SK-N-SH (cell line): Measurements from ENCODE around the gene PLB1. TPM values are rescaled to one million over a fixed set of nuclear protein-coding genes. Genes with fewer than 3 reads are reported as not detected.

ENCODE experiments used
- CTCF ChIA-PET: fragments of 300-600, 350-600 bp; formaldehyde crosslinking; extraction: SDS; loops from one replicate; lab custom pipeline; 2021; lab: Yijun Ruan, JAX
- POLR2A ChIA-PET: fragments of 350-600 bp; sonication (Branson Sonifier 250); formaldehyde crosslinking; extraction: SDS; loops from one replicate; lab custom pipeline; 2020; ENCODE audit warnings: antibody characterized with exemption, inconsistent platforms; lab: Yijun Ruan, JAX
- DNase-seq: peaks from one replicate; pipeline ENCODE4 v3.0.0; 2012
- H2AFZ ChIP-seq: fragments of 200-600 bp; sonication (generic); 2 replicates; pipeline ENCODE4 v1.8.1; 2016; ENCODE audit warnings: antibody characterized with exemption, mild to moderate bottlenecking, low read depth
- H3F3A ChIP-seq: fragments of 200-600 bp; sonication (generic); replicated peaks from 2 replicates; pipeline ENCODE3; 2016; ENCODE audit warnings: antibody characterized with exemption, mild to moderate bottlenecking; ENCODE audit not compliant: insufficient read depth
- H3K27ac ChIP-seq, 2 experiments: fragments of 200-500 bp in 1 of 2; fragments of 200-600 bp in 1 of 2; sonication (Bioruptor generic) in 1 of 2; sonication (generic), shearing (Covaris generic) in 1 of 2; 2 replicates each; pipeline versions ENCODE4 v1.5.1 to v1.6.1; 2014 to 2016; ENCODE audit warnings: low read depth in 2 of 2, inconsistent platforms in 1 of 2, low read length in 1 of 2, mild to moderate bottlenecking in 1 of 2, mixed read lengths in 1 of 2
- H3K27me3 ChIP-seq: fragments of 200-600 bp; sonication (generic), shearing (Covaris generic); 2 replicates; pipeline ENCODE4 v1.6.1; 2016; ENCODE audit warnings: mixed run types; ENCODE audit not compliant: insufficient read depth
- H3K36me3 ChIP-seq, 2 experiments: fragments of 200-500 bp in 1 of 2; fragments of 200-600 bp in 1 of 2; sonication (Bioruptor generic) in 1 of 2; sonication (generic) in 1 of 2; replicated peaks in 1 of 2; 2 replicates each; pipeline versions ENCODE3 to v1.5.1; 2014 to 2016; ENCODE audit warnings: low read length in 1 of 2, mild to moderate bottlenecking in 1 of 2; ENCODE audit not compliant: insufficient read depth in 2 of 2, control insufficient read depth in 1 of 2
- H3K4me1 ChIP-seq, 2 experiments: fragments of 200-500 bp in 1 of 2; fragments of 200-600 bp in 1 of 2; sonication (Bioruptor generic) in 1 of 2; sonication (generic), shearing (Covaris generic) in 1 of 2; 2 replicates each; pipeline versions ENCODE4 v1.5.1 to v1.6.1; 2014 to 2016; ENCODE audit warnings: low read depth in 1 of 2, low read length in 1 of 2, mixed run types in 1 of 2; ENCODE audit not compliant: insufficient read depth in 2 of 2, control insufficient read depth in 1 of 2
- H3K4me2 ChIP-seq: fragments of 200-600 bp; sonication (generic), shearing (Covaris generic); 2 replicates; pipeline ENCODE4 v1.6.1; 2017; ENCODE audit warnings: mixed run types
- H3K4me3 ChIP-seq, 2 experiments: fragments of 200-500 bp in 1 of 2; fragments of 200-600 bp in 1 of 2; sonication (Bioruptor generic) in 1 of 2; sonication (generic), shearing (Covaris generic) in 1 of 2; 2 replicates each; pipeline versions ENCODE4 v1.5.1 to v1.8.1; 2014 to 2016; ENCODE audit warnings: low read depth in 2 of 2, inconsistent platforms in 1 of 2, low read length in 1 of 2, mild to moderate bottlenecking in 1 of 2, mixed read lengths in 1 of 2, moderate library complexity in 1 of 2
- H3K79me2 ChIP-seq: fragments of 200-600 bp; sonication (generic); 2 replicates; pipeline ENCODE4 v1.8.1; 2017; ENCODE audit warnings: mild to moderate bottlenecking; ENCODE audit not compliant: insufficient read depth
- H3K9ac ChIP-seq: fragments of 200-600 bp; sonication (generic); 2 replicates; pipeline ENCODE4 v1.6.1; 2017; ENCODE audit warnings: mixed run types
- H3K9me2 ChIP-seq: fragments of 200-600 bp; sonication (generic); 2 replicates; pipeline ENCODE4 v1.6.1; 2017; ENCODE audit warnings: mixed run types
- H3K9me3 ChIP-seq: fragments of 200-600 bp; sonication (generic); 2 replicates; pipeline ENCODE4 v1.6.1; 2017; ENCODE audit warnings: mixed run types, mild to moderate bottlenecking, moderate library complexity
- H4K20me1 ChIP-seq: fragments of 200-600 bp; sonication (generic); 2 replicates; pipeline ENCODE4 v1.6.1; 2017; ENCODE audit warnings: mild to moderate bottlenecking, mixed run types; ENCODE audit not compliant: insufficient read depth
- ELF1 ChIP-seq: IDR thresholded peaks from 2 replicates; pipeline ENCODE4 v1.4.0; 2012
- FOXM1 ChIP-seq: IDR thresholded peaks from 2 replicates; pipeline ENCODE4 v1.4.0; 2012; ENCODE audit warnings: low read depth, mild to moderate bottlenecking
- GATA2 ChIP-seq: sonication (generic); formaldehyde crosslinking; IDR thresholded peaks from 2 replicates; pipeline ENCODE4 v1.5.0; 2020; ENCODE audit warnings: mild to moderate bottlenecking, missing genetic modification reagents
- NFIC ChIP-seq: IDR thresholded peaks from 2 replicates; pipeline ENCODE4 v1.4.0; 2012; ENCODE audit warnings: borderline replicate concordance
- RXRA ChIP-seq: IDR thresholded peaks from 2 replicates; pipeline ENCODE4 v1.4.0; 2012; ENCODE audit warnings: low read depth, mild to moderate bottlenecking, borderline replicate concordance
- SIN3A ChIP-seq: IDR thresholded peaks from 2 replicates; pipeline ENCODE4 v1.6.1; 2012; ENCODE audit warnings: low read depth, mild to moderate bottlenecking, low read length, moderate library complexity, borderline replicate concordance
- SMC3 ChIP-seq: IDR thresholded peaks from 2 replicates; pipeline ENCODE4 v1.6.1; 2012; ENCODE audit warnings: low read depth, low read length, improper control_type of control experiment
- TCF12 ChIP-seq: IDR thresholded peaks from 2 replicates; pipeline ENCODE4 v1.4.0; 2012
- TEAD4 ChIP-seq: IDR thresholded peaks from 2 replicates; pipeline ENCODE4 v1.4.0; 2012; ENCODE audit warnings: mild to moderate bottlenecking, borderline replicate concordance; ENCODE audit not compliant: insufficient read depth
- USF1 ChIP-seq: IDR thresholded peaks from 2 replicates; pipeline ENCODE4 v1.4.0; 2012; ENCODE audit warnings: low read depth, borderline replicate concordance
- YY1 ChIP-seq: IDR thresholded peaks from 2 replicates; pipeline ENCODE4 v1.4.0; 2012; ENCODE audit warnings: low read depth, mild to moderate bottlenecking
- WGBS: methylation state at CpG from one replicate; pipeline ENCODE4 v1.1.6; 2017; ENCODE audit warnings: low lambda C conversion rate; 5-methylcytosine and 5-hydroxymethylcytosine counted together
- polyA plus RNA-seq, 3 experiments: library from polyadenylated mRNA; depleted of rRNA; stranded (reverse); fragments of >200 nt; gene quantifications; 2 replicates each; pipeline ENCODE4 v1.2.3, GENCODE V29; 2012
- TF ChIP-seq, protein P1 (sequence below): fragments of 150-350 bp; IDR thresholded peaks from 2 replicates; pipeline ENCODE4 v1.6.1; 2016; ENCODE audit warnings: mild to moderate bottlenecking, low read depth, low read length
- TF ChIP-seq, protein P2 (sequence below): IDR thresholded peaks from 2 replicates; pipeline ENCODE4 v1.6.1; 2012; ENCODE audit warnings: mild to moderate bottlenecking, low read depth, low read length, moderate library complexity

Gene PLB1
- polyA plus RNA-seq, 1 of the 3 experiments (the other 2 are of a cell fraction) = 0.10 TPM

- no peak for TF ChIP-seq GATA2
- TF ChIP-seq NFIC = no peak
- H3K27me3 ChIP-seq = peaks cover 8% of the 10 kb centered on the region; the same call in 1 of the 2 replicates
- no peak overlapping the region for H3K27ac ChIP-seq
- no peaks in the 10 kb centered on the region for H4K20me1 ChIP-seq
- H2AFZ ChIP-seq = no peak overlapping the region
- no peak overlapping the region for H3K4me3 ChIP-seq
- H3K79me2 ChIP-seq = no peaks in the 10 kb centered on the region
- no peaks in the 10 kb centered on the region for H3K9me3 ChIP-seq
- H3K4me1 ChIP-seq = no peaks in the 10 kb centered on the region
- H3K36me3 ChIP-seq = no peaks in the 10 kb centered on the region
- H3F3A ChIP-seq = no peaks in the 10 kb centered on the region
- 26% methylated on average over 1 of the region's 1 CpG for whole genome bisulfite sequencing
- no peak overlapping the region for H3K4me2 ChIP-seq
- DNase-seq = no peak
- H3K9me2 ChIP-seq = no peaks in the 10 kb centered on the region
- ChIA-PET POLR2A (no interaction called here), CTCF (interaction anchor here (0.5 to 1.6 kb wide), 12 partner anchors 10 to 769 kb away, joined by 3 to 5 read pairs (median 3); no protein-coding TSS in a partner anchor)
- no peak overlapping the region for H3K9ac ChIP-seq
These were observed 3.6 kb upstream of the PLB1 start for GRCh38 chr2:28492282-28492681.

DNA sequence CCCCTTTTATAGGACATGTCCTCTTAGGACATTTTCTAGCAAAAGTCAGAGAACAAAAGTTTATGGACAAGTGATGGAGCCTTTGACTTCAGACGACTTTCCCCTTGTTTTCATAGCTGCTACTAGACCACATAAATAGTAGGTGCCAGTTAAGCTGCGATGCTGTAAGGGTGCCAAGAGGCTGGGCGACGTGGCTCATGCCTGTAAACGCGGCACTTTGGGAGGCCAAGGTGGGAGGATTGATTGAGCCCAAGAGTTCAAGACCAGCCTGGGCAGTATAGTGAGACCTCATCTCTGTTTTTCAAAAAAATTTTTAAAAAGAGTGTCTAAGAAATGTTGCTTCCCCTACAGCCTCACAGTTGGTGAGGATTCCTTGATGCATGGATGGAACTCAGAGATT is 2.2 kb upstream of the PLB1 start:
- no peaks in the 10 kb centered on the region for H3K79me2 ChIP-seq
- no peak for DNase-seq
- no peak overlapping the region for H3K4me3 ChIP-seq
- no peaks in the 10 kb centered on the region for H3K9me3 ChIP-seq
- no peak overlapping the region for H2AFZ ChIP-seq
- 56% methylated on average over 6 of the region's 6 CpGs for WGBS
- no peaks in the 10 kb centered on the region for H3K36me3 ChIP-seq
- ChIA-PET CTCF (interaction anchor here (0.6 to 1.6 kb wide), 6 partner anchors 8 to 1671 kb away, joined by 3 to 4 read pairs (median 4); no protein-coding TSS in a partner anchor), POLR2A (no interaction called here)
- H3K27ac ChIP-seq = no peak overlapping the region
- no peaks in the 10 kb centered on the region for H3F3A ChIP-seq
- H3K27me3 ChIP-seq = peaks cover 8% of the 10 kb centered on the region; the same call in 1 of the 2 replicates
- TF ChIP-seq ELF1 (no peak), GATA2 (no peak), TEAD4 (no peak), TCF12 (no peak), RXRA (no peak), FOXM1 (no peak), SMC3 (no peak), YY1 (no peak), SIN3A (no peak), USF1 (no peak)
- TF ChIP-seq, protein P1, sequence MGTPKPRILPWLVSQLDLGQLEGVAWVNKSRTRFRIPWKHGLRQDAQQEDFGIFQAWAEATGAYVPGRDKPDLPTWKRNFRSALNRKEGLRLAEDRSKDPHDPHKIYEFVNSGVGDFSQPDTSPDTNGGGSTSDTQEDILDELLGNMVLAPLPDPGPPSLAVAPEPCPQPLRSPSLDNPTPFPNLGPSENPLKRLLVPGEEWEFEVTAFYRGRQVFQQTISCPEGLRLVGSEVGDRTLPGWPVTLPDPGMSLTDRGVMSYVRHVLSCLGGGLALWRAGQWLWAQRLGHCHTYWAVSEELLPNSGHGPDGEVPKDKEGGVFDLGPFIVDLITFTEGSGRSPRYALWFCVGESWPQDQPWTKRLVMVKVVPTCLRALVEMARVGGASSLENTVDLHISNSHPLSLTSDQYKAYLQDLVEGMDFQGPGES = no peak
- TF ChIP-seq, protein P2, sequence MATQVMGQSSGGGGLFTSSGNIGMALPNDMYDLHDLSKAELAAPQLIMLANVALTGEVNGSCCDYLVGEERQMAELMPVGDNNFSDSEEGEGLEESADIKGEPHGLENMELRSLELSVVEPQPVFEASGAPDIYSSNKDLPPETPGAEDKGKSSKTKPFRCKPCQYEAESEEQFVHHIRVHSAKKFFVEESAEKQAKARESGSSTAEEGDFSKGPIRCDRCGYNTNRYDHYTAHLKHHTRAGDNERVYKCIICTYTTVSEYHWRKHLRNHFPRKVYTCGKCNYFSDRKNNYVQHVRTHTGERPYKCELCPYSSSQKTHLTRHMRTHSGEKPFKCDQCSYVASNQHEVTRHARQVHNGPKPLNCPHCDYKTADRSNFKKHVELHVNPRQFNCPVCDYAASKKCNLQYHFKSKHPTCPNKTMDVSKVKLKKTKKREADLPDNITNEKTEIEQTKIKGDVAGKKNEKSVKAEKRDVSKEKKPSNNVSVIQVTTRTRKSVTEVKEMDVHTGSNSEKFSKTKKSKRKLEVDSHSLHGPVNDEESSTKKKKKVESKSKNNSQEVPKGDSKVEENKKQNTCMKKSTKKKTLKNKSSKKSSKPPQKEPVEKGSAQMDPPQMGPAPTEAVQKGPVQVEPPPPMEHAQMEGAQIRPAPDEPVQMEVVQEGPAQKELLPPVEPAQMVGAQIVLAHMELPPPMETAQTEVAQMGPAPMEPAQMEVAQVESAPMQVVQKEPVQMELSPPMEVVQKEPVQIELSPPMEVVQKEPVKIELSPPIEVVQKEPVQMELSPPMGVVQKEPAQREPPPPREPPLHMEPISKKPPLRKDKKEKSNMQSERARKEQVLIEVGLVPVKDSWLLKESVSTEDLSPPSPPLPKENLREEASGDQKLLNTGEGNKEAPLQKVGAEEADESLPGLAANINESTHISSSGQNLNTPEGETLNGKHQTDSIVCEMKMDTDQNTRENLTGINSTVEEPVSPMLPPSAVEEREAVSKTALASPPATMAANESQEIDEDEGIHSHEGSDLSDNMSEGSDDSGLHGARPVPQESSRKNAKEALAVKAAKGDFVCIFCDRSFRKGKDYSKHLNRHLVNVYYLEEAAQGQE = no peak
- no peaks in the 10 kb centered on the region for H3K4me1 ChIP-seq
- no peak overlapping the region for H3K4me2 ChIP-seq
- H3K9me2 ChIP-seq = no peaks in the 10 kb centered on the region
- H4K20me1 ChIP-seq = no peaks in the 10 kb centered on the region
- H3K9ac ChIP-seq = no peak overlapping the region
